Measurements from ENCODE around the gene DIP2A.
"Not testable (repeated sequence)": the region's sequence is repeated elsewhere in the genome, so short reads cannot be mapped to it uniquely, and the experiment has no call there.

DIP2A gene

GRCh38 chr21:46431448-46431847 lies 27.2 kb upstream of the DIP2A start:
- TF ChIP-seq CTCF (IDR thresholded peaks at IDR 0.05; ENCODE audit: control insufficient read depth, insufficient read depth, low read depth, low read length, missing control alignments): no peak
- no peak for DNase-seq (ENCODE audit: low read depth)
- no peak overlapping the region for H3K4me3 ChIP-seq (ENCODE audit: control insufficient read depth, low read depth, low read length)

GRCh38 chr21:46431884-46432488 lies 26.7 kb upstream of the DIP2A start:
- DNase-seq (ENCODE audit: low read depth): no peak
- TF ChIP-seq CTCF (IDR thresholded peaks at IDR 0.05; ENCODE audit: control insufficient read depth, insufficient read depth, low read depth, low read length, missing control alignments): no peak
- no peak overlapping the region for H3K4me3 ChIP-seq (ENCODE audit: control insufficient read depth, low read depth, low read length)

- not testable (repeated sequence) for DNase-seq (ENCODE audit: low read depth); H3K4me3 ChIP-seq (ENCODE audit: control insufficient read depth, low read depth, low read length)
Measured at GRCh38 chr21:46433116-46433515, 25.6 kb upstream of the DIP2A start.

DNA sequence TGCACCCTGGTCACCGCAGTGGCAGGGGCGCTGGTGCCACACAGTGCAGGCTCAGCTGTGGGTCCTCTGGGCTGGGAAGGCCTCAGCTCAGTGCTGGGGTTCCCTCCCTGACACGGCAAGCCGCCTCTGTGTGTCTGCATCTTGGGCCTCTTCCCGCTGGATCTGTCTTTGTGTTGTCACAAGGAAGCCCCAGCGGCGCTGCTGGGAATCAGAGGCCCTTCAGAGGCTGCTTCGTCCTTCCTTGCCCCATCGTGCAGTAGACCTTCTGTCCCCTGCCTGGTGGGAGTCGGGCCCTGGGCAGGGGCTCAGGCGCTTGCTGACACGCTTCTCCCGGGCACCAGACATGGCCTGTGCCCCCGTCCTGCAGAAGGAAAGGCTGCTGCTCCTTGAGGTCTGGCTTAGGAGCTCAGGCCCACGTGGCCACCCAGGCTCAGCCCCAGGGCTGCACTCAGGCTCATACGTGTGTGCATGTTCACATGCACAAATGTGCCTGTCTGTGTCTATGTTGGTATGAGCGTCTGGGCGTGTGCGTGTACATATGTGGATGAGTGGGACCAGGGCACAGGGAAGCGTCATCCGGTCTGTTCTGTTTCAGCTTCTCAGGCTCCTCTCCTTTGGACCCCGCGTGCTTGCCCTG lies 24.3 kb upstream of the DIP2A start:
- H3K4me3 ChIP-seq (ENCODE audit: control insufficient read depth, low read depth, low read length): no peak overlapping the region
- DNase-seq (ENCODE audit: low read depth): no peak
- TF ChIP-seq CTCF (IDR thresholded peaks at IDR 0.05; ENCODE audit: control insufficient read depth, insufficient read depth, low read depth, low read length, missing control alignments): no peak

DNA sequence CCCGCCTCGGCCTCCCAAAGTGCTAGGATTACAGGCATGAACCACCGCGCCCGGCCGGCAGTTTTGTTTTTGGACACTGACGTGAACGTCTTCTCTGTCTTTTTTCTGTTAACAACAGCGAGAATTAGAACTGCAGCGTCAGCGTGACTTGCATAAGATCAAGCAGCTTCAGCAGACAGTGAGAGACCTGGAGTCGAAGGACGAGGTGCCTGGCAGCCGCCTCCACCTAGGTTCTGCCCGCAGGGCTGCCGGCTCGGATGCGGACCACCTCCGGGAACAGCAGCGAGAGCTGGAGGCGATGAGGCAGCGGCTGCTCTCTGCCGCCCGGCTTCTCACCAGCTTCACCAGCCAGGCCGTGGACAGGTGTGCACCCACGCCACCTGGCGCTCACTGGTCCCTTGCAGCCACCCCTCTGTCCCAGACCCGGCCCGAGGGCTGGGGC lies 22.9 kb upstream of the DIP2A start:
- H3K4me3 ChIP-seq (ENCODE audit: control insufficient read depth, low read depth, low read length): no peak overlapping the region

GRCh38 chr21:46436621-46437020 lies 22.1 kb upstream of the DIP2A start:
- no peak for TF ChIP-seq CTCF (IDR thresholded peaks at IDR 0.05; ENCODE audit: control insufficient read depth, insufficient read depth, low read depth, low read length, missing control alignments)
- no peak overlapping the region for H3K4me3 ChIP-seq (ENCODE audit: control insufficient read depth, low read depth, low read length)
- no peak for DNase-seq (ENCODE audit: low read depth)

More for the DNA sequence above, 22.9 kb upstream of the DIP2A start:
- TF ChIP-seq CTCF (IDR thresholded peaks at IDR 0.05; ENCODE audit: control insufficient read depth, insufficient read depth, low read depth, low read length, missing control alignments): no peak
- no peak for DNase-seq (ENCODE audit: low read depth)

DNA sequence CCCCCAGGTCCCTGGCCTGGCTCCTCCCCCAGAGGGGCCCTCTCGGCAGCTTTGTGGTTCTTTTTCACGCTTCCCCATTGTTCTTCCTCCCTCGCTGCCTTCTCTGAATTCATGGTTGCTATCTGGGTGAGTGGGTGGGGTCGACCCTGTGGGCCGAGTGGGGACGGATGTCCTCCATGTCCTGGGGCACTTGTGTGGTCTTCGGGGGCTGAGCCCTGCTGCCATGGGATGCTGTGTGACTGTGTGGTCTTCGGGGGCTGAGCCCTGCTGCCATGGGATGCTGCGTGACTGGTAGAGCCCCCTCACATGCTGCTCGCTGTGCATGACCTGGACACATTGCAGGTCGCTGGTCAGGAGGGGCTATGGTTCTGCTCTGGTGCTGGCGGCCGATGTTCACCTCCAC lies 21.6 kb upstream of the DIP2A start:
- DNase-seq (ENCODE audit: low read depth): no peak
- no peak overlapping the region for H3K4me3 ChIP-seq (ENCODE audit: control insufficient read depth, low read depth, low read length)
- TF ChIP-seq CTCF (IDR thresholded peaks at IDR 0.05; ENCODE audit: control insufficient read depth, insufficient read depth, low read depth, low read length, missing control alignments): no peak

All from AG09309 (cell line).